SU-DHL-6 (cell line): ENCODE data around the gene SSTR5.

Experiments used
- H2AFZ ChIP-seq: fragments of 200-600 bp; sonication (generic); 2 replicates; pipeline ENCODE4 v1.6.1; 2014; ENCODE audit warnings: low read depth, mild to moderate bottlenecking, moderate library complexity, mixed read lengths, antibody characterized with exemption, low read length; ENCODE audit not compliant: severe bottlenecking
- H3F3A ChIP-seq: fragments of 200-600 bp; shearing (Covaris generic); 2 replicates; pipeline ENCODE4 v1.6.0; 2016; ENCODE audit warnings: antibody characterized with exemption, mild to moderate bottlenecking; ENCODE audit not compliant: insufficient read depth
- H3K27ac ChIP-seq: fragments of 200-600 bp; sonication (generic); 2 replicates; pipeline ENCODE4 v1.5.1; 2016; ENCODE audit warnings: low read depth, mild to moderate bottlenecking, low read length, moderate library complexity, mixed read lengths
- H3K27me3 ChIP-seq: fragments of 200-600 bp; sonication (generic), shearing (Covaris generic); 2 replicates; pipeline ENCODE4 v1.6.0; 2014; ENCODE audit warnings: mild to moderate bottlenecking, low read length
- H3K36me3 ChIP-seq: fragments of 200-600 bp; sonication (generic); 2 replicates; pipeline ENCODE4 v1.6.1; 2014; ENCODE audit warnings: mild to moderate bottlenecking, low read length, mixed read lengths
- H3K4me2 ChIP-seq: fragments of 300-600, 200-600 bp; shearing (Covaris generic), sonication (generic); 2 replicates; pipeline ENCODE4 v1.6.0; 2014; ENCODE audit warnings: low read length, low read depth, mild to moderate bottlenecking; ENCODE audit not compliant: poor library complexity, severe bottlenecking
- H3K4me3 ChIP-seq: fragments of 200-600 bp; sonication (generic); 2 replicates; pipeline ENCODE4 v1.5.1; 2014; ENCODE audit warnings: antibody characterized with exemption, low read length, mild to moderate bottlenecking, mixed read lengths; ENCODE audit not compliant: insufficient read depth, poor library complexity, severe bottlenecking
- H3K79me2 ChIP-seq: fragments of 200-600 bp; sonication (generic); 2 replicates; pipeline ENCODE4 v1.6.1; 2014; ENCODE audit warnings: mild to moderate bottlenecking, low read length, moderate library complexity; ENCODE audit not compliant: insufficient read depth
- H3K9ac ChIP-seq: fragments of 200-600 bp; sonication (generic); 2 replicates; pipeline ENCODE4 v1.7.0; 2014; ENCODE audit warnings: mild to moderate bottlenecking, low read length
- H3K9me2 ChIP-seq: fragments of 200-600 bp; sonication (generic); replicated peaks from 2 replicates; pipeline ENCODE4 v1.6.1; 2014; ENCODE audit warnings: low read length; ENCODE audit not compliant: insufficient read depth
- H3K9me3 ChIP-seq: fragments of 200-600 bp; sonication (generic); 2 replicates; pipeline ENCODE4 v1.6.1; 2014; ENCODE audit warnings: low read length, mixed read lengths; ENCODE audit not compliant: insufficient read depth
- H4K20me1 ChIP-seq: fragments of 200-600 bp; sonication (generic); 2 replicates; pipeline ENCODE4 v1.6.1; 2014; ENCODE audit warnings: low read depth, mild to moderate bottlenecking, antibody characterized with exemption, low read length, moderate library complexity, mixed read lengths
- CTCF ChIP-seq: fragments of 200-600 bp; sonication (generic); IDR thresholded peaks from one replicate; pipeline ENCODE4 v1.5.1; 2017; ENCODE audit warnings: antibody characterized with exemption, mild to moderate bottlenecking, low read length, moderate library complexity; ENCODE audit not compliant: insufficient read depth, poor library complexity, severe bottlenecking
- EZH2phosphoT487 ChIP-seq: fragments of 200-600 bp; sonication (generic), shearing (Covaris generic); conservative IDR thresholded peaks from 2 replicates; pipeline ENCODE4 v1.6.1; 2018; ENCODE audit warnings: mild to moderate bottlenecking, antibody characterized with exemption, low read length, moderate library complexity, mixed read lengths

SSTR5 gene

GRCh38 chr16:1028524-1029258 lies 43.9 kb upstream of the SSTR5 start:
- Histone ChIP-seq H3K4me2 (no peak overlapping the region), H3K79me2 (no peaks in the 10 kb centered on the region)

GRCh38 chr16:1029259-1029545 lies 43.3 kb upstream of the SSTR5 start:
- Histone ChIP-seq H3F3A (no peaks in the 10 kb centered on the region), H3K27me3 (no peaks in the 10 kb centered on the region)

More at GRCh38 chr16:1028524-1029258, 43.9 kb upstream of the SSTR5 start:
- H3K4me3 ChIP-seq, result no peak overlapping the region
- H3F3A ChIP-seq, result no peaks in the 10 kb centered on the region
- TF ChIP-seq CTCF, result no peak
- no peak for TF ChIP-seq EZH2phosphoT487
- H3K27ac ChIP-seq, result no peak overlapping the region
- H3K36me3 ChIP-seq, result no peaks in the 10 kb centered on the region
- no peak overlapping the region for H3K9ac ChIP-seq
- H3K9me2 ChIP-seq, result no peaks in the 10 kb centered on the region
- H3K9me3 ChIP-seq, result no peaks in the 10 kb centered on the region
- H3K27me3 ChIP-seq, result no peaks in the 10 kb centered on the region
- no peaks in the 10 kb centered on the region for H4K20me1 ChIP-seq
- H2AFZ ChIP-seq, result no peak overlapping the region

GRCh38 chr16:1030473-1030901 lies 42.1 kb upstream of the SSTR5 start:
- Histone ChIP-seq H3K9me3 (no peaks in the 10 kb centered on the region), H3K4me3 (no peak overlapping the region), H3K9me2 (no peaks in the 10 kb centered on the region), H3F3A (no peaks in the 10 kb centered on the region), H3K9ac (no peak overlapping the region), H3K4me2 (no peak overlapping the region), H4K20me1 (no peaks in the 10 kb centered on the region), H3K79me2 (no peaks in the 10 kb centered on the region), H3K27me3 (no peaks in the 10 kb centered on the region), H2AFZ (no peak overlapping the region), H3K36me3 (no peaks in the 10 kb centered on the region), H3K27ac (no peak overlapping the region)
- TF ChIP-seq EZH2phosphoT487 (no peak), CTCF (no peak)

More at GRCh38 chr16:1029259-1029545, 43.3 kb upstream of the SSTR5 start:
- Histone ChIP-seq H3K9me2 (no peaks in the 10 kb centered on the region), H3K9me3 (no peaks in the 10 kb centered on the region), H3K4me3 (no peak overlapping the region), H3K27ac (no peak overlapping the region), H3K36me3 (no peaks in the 10 kb centered on the region), H3K79me2 (no peaks in the 10 kb centered on the region), H4K20me1 (no peaks in the 10 kb centered on the region), H2AFZ (no peak overlapping the region), H3K9ac (no peak overlapping the region), H3K4me2 (no peak overlapping the region)
- no peak for TF ChIP-seq CTCF
- TF ChIP-seq EZH2phosphoT487, result no peak
